K562 (cell line): ENCODE measurements around the gene INPP4B. TPM values are rescaled to one million over a fixed set of nuclear protein-coding genes. Genes with fewer than 3 reads are reported as not detected.

ENCODE experiments used
- ATAC-seq: fragments of 200-7000 bp; cut with Tn5 transposase; 3 replicates; pipeline ENCODE4 v1.9.1; 2020; ENCODE audit warnings: moderate library complexity
- BruUV-seq: library from RNA; stranded (reverse); fragments of 400-500 nt; replicated peaks from 2 replicates; lab custom pipeline; 2021; lab: Mats Ljungman, UMichigan
- CTCF ChIA-PET: fragments of 300-600 bp; formaldehyde crosslinking; extraction: SDS; loops from one replicate; lab custom pipeline; 2021; ENCODE audit warnings: low intra/inter-chr PET ratio; lab: Yijun Ruan, JAX
- POLR2A ChIA-PET: fragments of 300-600, 350-650 bp; sonication (Branson Sonifier 250); formaldehyde crosslinking; extraction: SDS; loops from one replicate; lab custom pipeline; 2021; ENCODE audit warnings: antibody characterized with exemption, inconsistent platforms; lab: Yijun Ruan, JAX
- DNase-seq, 4 experiments: peaks; one replicate each; pipeline versions ENCODE4 v3.0.0 to v3.0.0-alpha.2; 2011 to 2018; ENCODE audit warnings: low spot score in 3 of 4, mixed read lengths in 3 of 4; ENCODE audit errors: extremely low read depth in 1 of 4
- FAIRE-seq: peaks from 2 replicates; lab custom pipeline; 2011; peaks lifted over from hg19 to GRCh38; lab: Jason Lieb, UNC
- H2AFZ ChIP-seq: 2 replicates; pipeline ENCODE4 v1.6.0; 2011; ENCODE audit warnings: low read depth, low read length, control low read depth, inconsistent platforms
- H3K27ac ChIP-seq: fragments of 200-600 bp; 3 replicates; pipeline ENCODE4 v1.8.0; 2011; ENCODE audit warnings: low read depth, mild to moderate bottlenecking, control low read depth, inconsistent platforms, low read length, moderate library complexity, mixed read lengths; ENCODE audit errors: extremely low read depth
- H3K27me3 ChIP-seq, 2 experiments: fragments of 300-600 bp in 1 of 2; 2 replicates in 1 of 2; 3 replicates in 1 of 2; pipeline versions ENCODE4 v1.6.0 to v1.8.0; 2011; ENCODE audit warnings: inconsistent platforms in 2 of 2, low read length in 2 of 2, mild to moderate bottlenecking in 1 of 2, mixed read lengths in 1 of 2, moderate library complexity in 1 of 2; ENCODE audit not compliant: control insufficient read depth in 2 of 2, insufficient read depth in 2 of 2
- H3K36me3 ChIP-seq: fragments of 300-600 bp; 3 replicates; pipeline ENCODE4 v1.8.0; 2011; ENCODE audit warnings: mild to moderate bottlenecking, low read length, inconsistent platforms; ENCODE audit not compliant: control insufficient read depth, insufficient read depth
- H3K4me1 ChIP-seq, 2 experiments: fragments of 200-600 bp in 1 of 2; replicated peaks in 1 of 2; 2 replicates in 1 of 2; 3 replicates in 1 of 2; pipeline versions ENCODE4 v1.5.1 to v1.8.0; 2011; ENCODE audit warnings: inconsistent platforms in 2 of 2, low read length in 2 of 2, mild to moderate bottlenecking in 1 of 2, mixed read lengths in 1 of 2, moderate library complexity in 1 of 2; ENCODE audit not compliant: control insufficient read depth in 2 of 2, insufficient read depth in 2 of 2
- H3K4me2 ChIP-seq: 2 replicates; pipeline ENCODE4 v1.6.1; 2011; ENCODE audit warnings: low read length, control low read depth, inconsistent platforms, mixed read lengths; ENCODE audit not compliant: insufficient read depth
- H3K4me3 ChIP-seq: fragments of 200-600 bp; sonication (generic), shearing (Covaris generic); 2 replicates; pipeline ENCODE4 v1.5.1; 2016; ENCODE audit warnings: control low read depth, inconsistent platforms
- H3K79me2 ChIP-seq: fragments of 200-600 bp; 3 replicates; pipeline ENCODE4 v1.8.0; 2011; ENCODE audit warnings: low read length, inconsistent platforms; ENCODE audit not compliant: control insufficient read depth, insufficient read depth
- H3K9ac ChIP-seq, 2 experiments: 2 replicates each; pipeline versions ENCODE4 v1.6.0 to v1.6.1; 2011; ENCODE audit warnings: low read depth in 2 of 2, low read length in 2 of 2, control low read depth in 1 of 2, inconsistent platforms in 1 of 2, mild to moderate bottlenecking in 1 of 2, mixed read lengths in 1 of 2; ENCODE audit not compliant: insufficient read depth in 1 of 2
- H3K9me1 ChIP-seq: one replicate; pipeline ENCODE4 v1.6.0; 2011; ENCODE audit warnings: inconsistent platforms, mild to moderate bottlenecking, low read length, moderate library complexity; ENCODE audit not compliant: control insufficient read depth, insufficient read depth
- H3K9me3 ChIP-seq: replicated peaks from 2 replicates; pipeline ENCODE4 v1.5.1; 2011; ENCODE audit warnings: low read depth, low read length, inconsistent platforms; ENCODE audit not compliant: control insufficient read depth, insufficient read depth
- H4K20me1 ChIP-seq: replicated peaks from 2 replicates; pipeline ENCODE4 v1.6.1; 2011; ENCODE audit warnings: low read length, inconsistent platforms, mixed read lengths; ENCODE audit not compliant: control insufficient read depth, insufficient read depth
- GTF2F1 ChIP-seq: IDR thresholded peaks from 2 replicates; pipeline ENCODE4 v1.6.1; 2011; ENCODE audit warnings: low read depth, low read length, improper control_type of control experiment
- NFATC3 ChIP-seq: fragments of 450-650 bp; IDR thresholded peaks from 2 replicates; pipeline ENCODE4 v1.6.1; 2017; ENCODE audit warnings: mild to moderate bottlenecking
- PRDM10 ChIP-seq: fragments of 450-650 bp; IDR thresholded peaks from 2 replicates; pipeline ENCODE4 v1.6.1; 2018; ENCODE audit not compliant: partially characterized antibody
- ZNF133 ChIP-seq: fragments of 250-450 bp; sonication (Bioruptor Pico); IDR thresholded peaks from 2 replicates; pipeline ENCODE4 v1.4.0; 2020; ENCODE audit warnings: mild to moderate bottlenecking
- WGBS: fragments of 100-300 bp; shearing (Covaris generic); methylation state at CpG from one replicate; pipeline ENCODE4 v1.1.6; 2016; ENCODE audit warnings: low coverage, mixed read lengths; ENCODE audit not compliant: insufficient coverage; ENCODE audit errors: missing lambda C conversion rate; 5-methylcytosine and 5-hydroxymethylcytosine counted together
- in situ Hi-C: fragments of 300-500 bp; cut with MboI; formaldehyde crosslinking; loops from 4 replicates; pipeline ENCODE4 v1.15.0; 2018; ENCODE audit warnings: inconsistent platforms, mixed read lengths
- intact Hi-C: fragments of 100-400 bp; cut with micrococcal nuclease; formaldehyde crosslinking; loops from 2 replicates; pipeline ENCODE4 v1.14.2; 2022
- polyA plus RNA-seq, 8 experiments: library from polyadenylated mRNA; depleted of rRNA in 4 of 8; stranded (reverse) in 5 of 8; unstranded in 3 of 8; fragments of >200 nt; fragmentation: Nextera tagmentation in 2 of 8; fragmentation: Illumina TruSeq in 1 of 8; extraction: Ambion mirVana in 2 of 8; extraction: Trizol in 1 of 8; gene quantifications; 2 replicates each; pipeline versions ENCODE4 v1.2.1 to v1.2.3, GENCODE V29; 2011 to 2014; ENCODE audit warnings: inconsistent platforms in 1 of 8, missing spikeins in 1 of 8
- total RNA-seq, 7 experiments: library from RNA; depleted of rRNA in 6 of 7; stranded (reverse); fragments of >200 nt in 6 of 7; fragmentation: Illumina TruSeq in 2 of 7; extraction: Trizol in 2 of 7; gene quantifications; 2 replicates each; pipeline versions ENCODE4 v1.2.1 to v1.2.3, GENCODE V29; 2011 to 2021; ENCODE audit warnings: low replicate concordance in 1 of 7

INPP4B gene
- total and polyA plus RNA-seq, 9 of the 15 experiments (the other 6 are each of a cell fraction or from before 2014, with no cell fraction given), result 0.04 to 0.11 TPM; not detected in 7

DNA sequence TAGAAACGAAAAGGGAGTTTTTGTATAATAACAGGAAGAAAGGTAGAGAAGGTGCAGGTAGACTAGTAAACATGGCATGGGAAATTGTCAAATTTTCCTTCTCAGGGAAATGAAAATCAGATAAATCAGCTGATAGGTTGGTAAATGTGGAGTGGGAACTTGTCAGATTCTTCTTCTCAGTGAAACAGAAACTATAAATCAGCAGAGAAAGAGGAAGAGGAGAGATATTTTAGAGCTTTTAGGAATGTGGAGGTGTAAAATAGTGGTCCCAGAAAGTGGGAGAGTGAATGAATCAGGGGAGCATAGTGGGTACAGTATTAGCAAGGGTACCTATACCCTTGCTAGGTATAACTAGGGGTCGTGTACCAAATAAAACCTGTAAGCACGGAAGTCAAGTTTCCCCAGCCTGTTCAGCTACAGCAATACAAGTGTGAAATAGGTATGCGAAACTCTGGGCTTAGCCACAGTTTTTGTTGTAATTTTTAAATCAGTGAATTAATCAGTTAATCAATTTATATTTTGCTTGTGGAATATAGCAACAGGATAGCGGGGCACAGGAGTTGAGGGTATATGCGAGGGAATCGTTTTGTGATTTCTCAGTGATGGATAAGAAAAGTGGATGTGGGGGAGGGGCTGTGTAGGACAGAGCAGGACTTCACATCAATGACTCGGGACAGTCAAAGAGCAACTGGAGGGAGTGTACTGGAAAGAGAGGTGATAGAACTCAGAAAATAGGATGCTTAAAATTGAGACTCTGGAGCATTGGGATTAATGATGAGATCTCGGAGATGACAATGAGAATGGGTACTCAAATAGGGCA is 561.5 kb downstream of the INPP4B start:
- ChIA-PET POLR2A (no interaction called here), CTCF (no interaction called here)
- Histone ChIP-seq H2AFZ (no peak overlapping the region), H3K27me3 (no peaks in the 10 kb centered on the region), H3K4me2 (no peak overlapping the region), H3K9me3 (no peaks in the 10 kb centered on the region), H3K27ac (no peak overlapping the region), H3K79me2 (no peaks in the 10 kb centered on the region), H3K4me1 (no peaks in the 10 kb centered on the region), H3K9ac (no peak overlapping the region), H3K9me1 (no peaks in the 10 kb centered on the region), H4K20me1 (no peaks in the 10 kb centered on the region), H3K4me3 (no peak overlapping the region), H3K36me3 (no peaks in the 10 kb centered on the region)
- ATAC-seq (no peak), DNase-seq (no peak), FAIRE-seq (no peak)
- WGBS, result 0% methylated on average over 9 of the region's 9 CpGs
- intact Hi-C loops (no loop called here), in situ Hi-C loops (no loop called here)
- BruUV-seq, result no TSS peak
- no peak for TF ChIP-seq NFATC3
- TF ChIP-seq ZNF133, result no peak
- no peak for TF ChIP-seq PRDM10
- TF ChIP-seq GTF2F1, result no peak
